Measurements from ENCODE around the gene C7orf25.

- peak; percentile 88 for TF ChIP-seq CTCF (tag by site-specific recombination; IDR thresholded peaks at IDR 0.05)
- no peak; the same call in 1 of the 2 replicates for TF ChIP-seq ZBTB7A (tag by site-specific recombination; IDR thresholded peaks at IDR 0.05; ENCODE audit: low read depth)
- TF ChIP-seq YY1 (tag by site-specific recombination; IDR thresholded peaks at IDR 0.05), result peak; percentile 99
These were observed at the start of gene C7orf25 for GRCh38 chr7:42911454-42912447.
